Measurements from ENCODE around the gene TSPAN4. TPM values are rescaled to one million over a fixed set of nuclear protein-coding genes. Genes with fewer than 3 reads are reported as not detected.
A peak's percentile ranks its signal among the peaks of the same experiment; 100 is the strongest.

TSPAN4 gene
- total and polyA plus RNA-seq, 2 donors (not counting 1 experiment from before 2014, with no cell fraction given), result 2.9 to 7.4 TPM

GRCh38 chr11:819943-820649, 22.6 kb upstream of the TSPAN4 start:
- peak overlapping the region; percentile 37 to 82 (median 73) for H3K4me3 ChIP-seq (ENCODE audit: control extremely low read depth in 1 of 5, extremely low read depth in 1 of 5, insufficient read depth in 1 of 5, low read depth in 2 of 5, low read length in 4 of 5)
- H3K4me1 Mint-ChIP-seq, result peaks cover 20% of the 10 kb centered on the region
- ATAC-seq (ENCODE audit: low read depth), result peak; percentile 73
- CTCF ChIA-PET, result interaction anchor here (0.9 to 2.8 kb wide), 5 partner anchors 9 to 244 kb away, joined by 3 to 14 read pairs (median 3); partner anchors contain the start of genes RPLP2 and TSPAN4
- intact Hi-C loops (cut with micrococcal nuclease), result loop anchor here (1.0 kb wide), 5 partner anchors 10 to 22 kb away; partner anchors contain the start of genes PIDD1, POLR2L, RPLP2 and SLC25A22
- DNase-seq, result peak; percentile 95
- H3K9me3 ChIP-seq (ENCODE audit: control extremely low read depth in 1 of 3, control insufficient read depth in 2 of 3, insufficient read depth in 1 of 3, low read length in 2 of 3), result no peaks in the 10 kb centered on the region
- 4% methylated on average over 47 of the region's 47 CpGs for WGBS (ENCODE audit: insufficient coverage)
- H3K79me2 ChIP-seq (ENCODE audit: control insufficient read depth, insufficient read depth, low read length), result peaks cover 24% of the 10 kb centered on the region
- peak overlapping the region; percentile 91 for H3K27ac Mint-ChIP-seq
- POLR2A ChIA-PET, result interaction anchor here (0.7 to 3.7 kb wide), 9 partner anchors 10 to 314 kb away, joined by 3 to 57 read pairs (median 8); partner anchors contain the start of genes CD151, CRACR2B, HRAS and LRRC56
- H4K20me1 ChIP-seq (ENCODE audit: control insufficient read depth, insufficient read depth, low read length, poor library complexity, severe bottlenecking), result peaks cover 50% of the 10 kb centered on the region
- peak overlapping the region; percentile 92 for H3K4me3 Mint-ChIP-seq
- no peak for TF ChIP-seq EZH2 (IDR thresholded peaks at IDR 0.05; ENCODE audit: borderline replicate concordance, insufficient read depth, low read depth, low read length, poor library complexity, severe bottlenecking)
- peak overlapping the region; percentile 90 for H3K4me2 ChIP-seq (replicated peaks; ENCODE audit: low read depth, low read length, poor library complexity, severe bottlenecking)
- H3K27me3 ChIP-seq (replicated peaks in 1 of 4; ENCODE audit: control extremely low read depth in 1 of 4, control insufficient read depth in 3 of 4, insufficient read depth in 4 of 4, low read length in 3 of 4), result no peaks in the 10 kb centered on the region
- peak overlapping the region; percentile 91 for H3K9ac ChIP-seq (ENCODE audit: low read length)
- peak overlapping the region; percentile 87 for H2AFZ ChIP-seq (ENCODE audit: insufficient read depth, low read depth, low read length, poor library complexity, severe bottlenecking)
- peak overlapping the region; percentile 68 to 91 for H3K27ac ChIP-seq (ENCODE audit: low read length in 2 of 2)
- peaks cover 16 to 26% of the 10 kb centered on the region in 2 donors for H3K4me1 ChIP-seq (ENCODE audit: control insufficient read depth in 2 of 2, insufficient read depth in 2 of 2, low read length in 2 of 2)
- H3K9me3 Mint-ChIP-seq (ENCODE audit: insufficient read depth), result no peaks in the 10 kb centered on the region
- peaks cover 0 to 28% of the 10 kb centered on the region in 2 experiments for H3K36me3 ChIP-seq (replicated peaks in 1 of 2; ENCODE audit: control extremely low read depth in 1 of 2, control insufficient read depth in 1 of 2, extremely low read depth in 1 of 2, insufficient read depth in 2 of 2, low read length in 1 of 2)
- H3K27me3 Mint-ChIP-seq, result no peaks in the 10 kb centered on the region

GRCh38 chr11:820655-821511, 21.8 kb upstream of the TSPAN4 start:
- Mint-ChIP-seq H3K4me3 (peak overlapping the region; percentile 92), H3K4me1 (peaks cover 20% of the 10 kb centered on the region), H3K27me3 (no peaks in the 10 kb centered on the region), H3K9me3 (ENCODE audit: insufficient read depth) (no peaks in the 10 kb centered on the region), H3K27ac (peak overlapping the region; percentile 91)
- DNase-seq, result no peak
- peak overlapping the region; percentile 37 to 82 (median 73) for H3K4me3 ChIP-seq (ENCODE audit: control extremely low read depth in 1 of 5, extremely low read depth in 1 of 5, insufficient read depth in 1 of 5, low read depth in 2 of 5, low read length in 4 of 5)
- H4K20me1 ChIP-seq (ENCODE audit: control insufficient read depth, insufficient read depth, low read length, poor library complexity, severe bottlenecking), result peaks cover 58% of the 10 kb centered on the region
- H3K36me3 ChIP-seq (replicated peaks in 1 of 2; ENCODE audit: control extremely low read depth in 1 of 2, control insufficient read depth in 1 of 2, extremely low read depth in 1 of 2, insufficient read depth in 2 of 2, low read length in 1 of 2), result peaks cover 0 to 30% of the 10 kb centered on the region in 2 experiments
- H2AFZ ChIP-seq (ENCODE audit: insufficient read depth, low read depth, low read length, poor library complexity, severe bottlenecking), result no peak overlapping the region
- peak overlapping the region; percentile 90 for H3K4me2 ChIP-seq (replicated peaks; ENCODE audit: low read depth, low read length, poor library complexity, severe bottlenecking)
- 91% methylated on average over 10 of the region's 11 CpGs for WGBS (ENCODE audit: insufficient coverage)
- ChIA-PET CTCF (interaction anchor here (1.3 to 2.8 kb wide), 2 partner anchors 12 to 28 kb away, joined by 3 to 14 read pairs; partner anchors contain the start of gene RPLP2), POLR2A (interaction anchor here (0.7 to 3.7 kb wide), 8 partner anchors 9 to 315 kb away, joined by 3 to 57 read pairs (median 10); partner anchors contain the start of genes CD151, CRACR2B, HRAS and LRRC56)
- ATAC-seq (ENCODE audit: low read depth), result no peak
- TF ChIP-seq CTCF (IDR thresholded peaks at IDR 0.05) (no peak), EZH2 (IDR thresholded peaks at IDR 0.05; ENCODE audit: borderline replicate concordance, insufficient read depth, low read depth, low read length, poor library complexity, severe bottlenecking) (no peak)
- intact Hi-C loops (cut with micrococcal nuclease), result loop anchor here (1.0 kb wide), 2 partner anchors 9 to 21 kb away; partner anchors contain the start of genes POLR2L and TSPAN4
- H3K27me3 ChIP-seq (replicated peaks in 1 of 4; ENCODE audit: control extremely low read depth in 1 of 4, control insufficient read depth in 3 of 4, insufficient read depth in 4 of 4, low read length in 3 of 4), result peaks cover 0 to 2% (median 0%) of the 10 kb centered on the region in 4 experiments
- H3K9me3 ChIP-seq (ENCODE audit: control extremely low read depth in 1 of 3, control insufficient read depth in 2 of 3, insufficient read depth in 1 of 3, low read length in 2 of 3), result no peaks in the 10 kb centered on the region
- H3K4me1 ChIP-seq (ENCODE audit: control insufficient read depth in 2 of 2, insufficient read depth in 2 of 2, low read length in 2 of 2), result peaks cover 16 to 26% of the 10 kb centered on the region in 2 donors
- peak overlapping the region; percentile 91 for H3K9ac ChIP-seq (ENCODE audit: low read length)
- peaks cover 24% of the 10 kb centered on the region for H3K79me2 ChIP-seq (ENCODE audit: control insufficient read depth, insufficient read depth, low read length)
- peak overlapping the region; percentile 6 to 45 for H3K27ac ChIP-seq (ENCODE audit: low read length in 2 of 2)
